B cell (primary cell): ENCODE measurements around the gene FAM107B. TPM values are rescaled to one million over a fixed set of nuclear protein-coding genes. Genes with fewer than 3 reads are reported as not detected.

Source experiments
- ATAC-seq: fragments of 200-7000 bp; cut with Tn5 transposase; one replicate; pipeline ENCODE4 v1.10.0; 2021; ENCODE audit warnings: low read depth, mild to moderate bottlenecking, moderate number of reproducible peaks, moderate library complexity
- CTCF ChIA-PET: fragments of 350-600 bp; sonication (Branson Sonifier 250); formaldehyde crosslinking; loops from one replicate; lab custom pipeline; 2021; ENCODE audit warnings: antibody characterized with exemption, inconsistent platforms; lab: Charles Lee
- POLR2A ChIA-PET: fragments of 350-600 bp; sonication (Branson Sonifier 250); formaldehyde crosslinking; loops from one replicate; lab custom pipeline; 2021; ENCODE audit warnings: antibody characterized with exemption; lab: Charles Lee
- DNase-seq: peaks from one replicate; pipeline ENCODE4 v3.0.0; 2013
- H2AFZ ChIP-seq: 2 replicates; pipeline ENCODE4 v1.6.1; 2012; ENCODE audit warnings: mild to moderate bottlenecking, low read depth, low read length; ENCODE audit not compliant: insufficient read depth, poor library complexity, severe bottlenecking
- H3K27ac ChIP-seq, 2 donors: 1 replicate in 1 of 2; 2 replicates in 1 of 2; pipeline ENCODE4 v1.5.1; 2012 to 2013; ENCODE audit warnings: low read length in 2 of 2, mild to moderate bottlenecking in 2 of 2, moderate library complexity in 1 of 2
- H3K27me3 ChIP-seq, 4 experiments: fragments of 200-600 bp in 1 of 4; sonication (generic) in 1 of 4; replicated peaks in 1 of 4; 1 replicate in 2 of 4; 2 replicates in 2 of 4; pipeline versions ENCODE4 v1.6.1 to v1.7.0; 2013 to 2016; ENCODE audit warnings: low read length in 3 of 4, mild to moderate bottlenecking in 2 of 4, mixed read lengths in 1 of 4, moderate library complexity in 1 of 4; ENCODE audit not compliant: insufficient read depth in 4 of 4, control insufficient read depth in 3 of 4; ENCODE audit errors: control extremely low read depth in 1 of 4
- H3K36me3 ChIP-seq, 2 experiments: replicated peaks in 1 of 2; 1 replicate in 1 of 2; 2 replicates in 1 of 2; pipeline versions ENCODE4 v1.6.1 to v1.7.1; 2013; ENCODE audit warnings: low read length in 1 of 2; ENCODE audit not compliant: insufficient read depth in 2 of 2, control insufficient read depth in 1 of 2; ENCODE audit errors: control extremely low read depth in 1 of 2, extremely low read depth in 1 of 2
- H3K4me1 ChIP-seq, 2 donors: fragments of 200-600 bp in 1 of 2; sonication (generic) in 1 of 2; 1 replicate in 1 of 2; 2 replicates in 1 of 2; pipeline versions ENCODE4 v1.5.1 to v1.6.1; 2013 to 2017; ENCODE audit warnings: low read length in 2 of 2; ENCODE audit not compliant: control insufficient read depth in 2 of 2, insufficient read depth in 2 of 2
- H3K4me2 ChIP-seq: replicated peaks from 2 replicates; pipeline ENCODE3; 2012; ENCODE audit warnings: mild to moderate bottlenecking, low read depth, low read length; ENCODE audit not compliant: poor library complexity, severe bottlenecking
- H3K4me3 ChIP-seq, 5 experiments: fragments of 200-600 bp in 1 of 5; sonication (generic) in 1 of 5; 1 replicate in 3 of 5; 2 replicates in 2 of 5; pipeline versions ENCODE4 v1.5.1 to v1.7.0; 2011 to 2016; ENCODE audit warnings: low read length in 4 of 5, mild to moderate bottlenecking in 4 of 5, low read depth in 2 of 5, control low read depth in 1 of 5, moderate library complexity in 1 of 5; ENCODE audit not compliant: insufficient read depth in 1 of 5; ENCODE audit errors: control extremely low read depth in 1 of 5, extremely low read depth in 1 of 5
- H3K79me2 ChIP-seq: fragments of 200-600 bp; sonication (generic); one replicate; pipeline ENCODE4 v1.6.0; 2016; ENCODE audit warnings: low read length; ENCODE audit not compliant: control insufficient read depth, insufficient read depth
- H3K9ac ChIP-seq: fragments of 200-600 bp; sonication (generic); 2 replicates; pipeline ENCODE4 v1.6.1; 2017; ENCODE audit warnings: mild to moderate bottlenecking, low read length, moderate library complexity
- H3K9me3 ChIP-seq, 3 donors: one replicate each; pipeline versions ENCODE4 v1.6.1 to v1.7.1; 2013; ENCODE audit warnings: low read length in 2 of 3; ENCODE audit not compliant: control insufficient read depth in 2 of 3, insufficient read depth in 1 of 3; ENCODE audit errors: control extremely low read depth in 1 of 3
- H4K20me1 ChIP-seq: 2 replicates; pipeline ENCODE4 v1.6.0; 2012; ENCODE audit warnings: mild to moderate bottlenecking, low read length; ENCODE audit not compliant: insufficient read depth, control insufficient read depth, poor library complexity, severe bottlenecking
- H3K27ac Mint-ChIP-seq: one replicate; pipeline ENCODE4 v1.8.0; 2021; ENCODE audit warnings: mixed read lengths
- H3K27me3 Mint-ChIP-seq: one replicate; pipeline ENCODE4 v1.8.0; 2021; ENCODE audit warnings: mixed read lengths
- H3K4me1 Mint-ChIP-seq: one replicate; pipeline ENCODE4 v1.8.0; 2021; ENCODE audit warnings: mixed read lengths
- H3K4me3 Mint-ChIP-seq: one replicate; pipeline ENCODE4 v1.8.0; 2021; ENCODE audit warnings: mixed read lengths
- H3K9me3 Mint-ChIP-seq: one replicate; pipeline ENCODE4 v1.8.0; 2022; ENCODE audit warnings: mixed read lengths; ENCODE audit not compliant: insufficient read depth
- CTCF ChIP-seq: fragments of 200-600 bp; IDR thresholded peaks from one replicate; pipeline ENCODE4 v1.8.0; 2022; ENCODE audit warnings: antibody characterized with exemption, mild to moderate bottlenecking
- EZH2 ChIP-seq: IDR thresholded peaks from 2 replicates; pipeline ENCODE4 v1.6.1; 2012; ENCODE audit warnings: borderline replicate concordance, low read depth, mild to moderate bottlenecking, moderate library complexity, low read length; ENCODE audit not compliant: insufficient read depth, poor library complexity, severe bottlenecking
- WGBS: methylation state at CpG from one replicate; pipeline ENCODE4 v1.1.5; 2013; ENCODE audit warnings: missing lambda C conversion rate; ENCODE audit not compliant: insufficient coverage; 5-methylcytosine and 5-hydroxymethylcytosine counted together
- intact Hi-C: fragments of 100-400 bp; cut with micrococcal nuclease; formaldehyde crosslinking; loops from one replicate; pipeline ENCODE4 v1.10.0; 2022
- polyA plus RNA-seq: library from polyadenylated mRNA; depleted of rRNA; stranded (reverse); fragments of >200 nt; gene quantifications from 2 replicates; pipeline ENCODE4 v1.2.3, GENCODE V29; 2012
- total RNA-seq, 2 donors: library from RNA; stranded (reverse); fragments of 120-200 nt in 1 of 2; gene quantifications; 1 replicate in 1 of 2; 2 replicates in 1 of 2; pipeline versions ENCODE4 v1.2.3 to v1.2.4, GENCODE V29; 2013 to 2022

FAM107B gene
- total and polyA plus RNA-seq, 2 donors (not counting 1 experiment from before 2014, with no cell fraction given), result 31.9 to 318 TPM

- ChIA-PET POLR2A (no interaction called here), CTCF (no interaction called here)
- Histone ChIP-seq H3K4me1 (peaks cover 11 to 14% of the 10 kb centered on the region in 2 donors), H4K20me1 (no peaks in the 10 kb centered on the region), H3K9me3 (peaks cover 0 to 6% (median 0%) of the 10 kb centered on the region in 3 donors), H3K9ac (no peak overlapping the region), H3K4me2 (no peak overlapping the region), H2AFZ (no peak overlapping the region), H3K27me3 (no peaks in the 10 kb centered on the region), H3K4me3 (no peak overlapping the region), H3K36me3 (no peaks in the 10 kb centered on the region), H3K79me2 (no peaks in the 10 kb centered on the region), H3K27ac (no peak overlapping the region)
- WGBS, result 100% methylated on average over 1 of the region's 3 CpGs
- Mint-ChIP-seq H3K27me3 (no peaks in the 10 kb centered on the region), H3K27ac (no peak overlapping the region), H3K9me3 (no peaks in the 10 kb centered on the region), H3K4me3 (no peak overlapping the region), H3K4me1 (peaks cover 16% of the 10 kb centered on the region)
- no peak for ATAC-seq
- intact Hi-C loops, result no loop called here
- DNase-seq, result no peak
- TF ChIP-seq CTCF (no peak), EZH2 (no peak)
Observed at GRCh38 chr10:14703631-14704001, 71.1 kb downstream of the FAM107B start.

- Histone ChIP-seq H3K27ac (no peak overlapping the region), H3K4me2 (no peak overlapping the region), H2AFZ (no peak overlapping the region), H4K20me1 (no peaks in the 10 kb centered on the region), H3K79me2 (no peaks in the 10 kb centered on the region), H3K36me3 (no peaks in the 10 kb centered on the region), H3K27me3 (no peaks in the 10 kb centered on the region), H3K9me3 (peaks cover 0 to 6% (median 0%) of the 10 kb centered on the region in 3 donors), H3K4me3 (no peak overlapping the region), H3K4me1 (peaks cover 11 to 14% of the 10 kb centered on the region in 2 donors), H3K9ac (no peak overlapping the region)
- no peak for DNase-seq
- Mint-ChIP-seq H3K9me3 (no peaks in the 10 kb centered on the region), H3K27me3 (no peaks in the 10 kb centered on the region), H3K4me1 (peaks cover 15% of the 10 kb centered on the region), H3K27ac (no peak overlapping the region), H3K4me3 (no peak overlapping the region)
- POLR2A ChIA-PET, result no interaction called here
- CTCF ChIA-PET, result interaction anchor here (0.9 to 1.5 kb wide), 4 partner anchors 10 to 97 kb away, joined by 3 to 5 read pairs (median 4); no protein-coding TSS in a partner anchor
- ATAC-seq, result no peak
- no peak for TF ChIP-seq CTCF
- no peak for TF ChIP-seq EZH2
- intact Hi-C loops, result no loop called here
- 99% methylated on average over 7 of the region's 7 CpGs for WGBS
Observed at GRCh38 chr10:14701466-14701865, 73.2 kb downstream of the FAM107B start.
